K562 (cell line): Measurements from ENCODE around the gene TBXAS1. TPM values are rescaled to one million over a fixed set of nuclear protein-coding genes. Genes with fewer than 3 reads are reported as not detected.
A peak's percentile ranks its signal among the peaks of the same experiment; 100 is the strongest.

Source experiments
- ARID1B ChIP-seq: fragments of 450-650 bp; IDR thresholded peaks from 2 replicates; pipeline ENCODE4 v1.6.1; 2016; ENCODE audit warnings: antibody characterized with exemption, mild to moderate bottlenecking, inconsistent platforms
- ARID2 ChIP-seq: fragments of 450-650 bp; IDR thresholded peaks from 2 replicates; pipeline ENCODE4 v1.6.1; 2017; ENCODE audit warnings: antibody characterized with exemption, mild to moderate bottlenecking
- BRD9 ChIP-seq: fragments of 450-650 bp; IDR thresholded peaks from 2 replicates; pipeline ENCODE4 v1.6.1; 2018; ENCODE audit warnings: low read depth; ENCODE audit not compliant: partially characterized antibody
- EP400 ChIP-seq: fragments of 450-650 bp; IDR thresholded peaks from 2 replicates; pipeline ENCODE4 v1.6.1; 2017; ENCODE audit warnings: antibody characterized with exemption, mild to moderate bottlenecking, moderate library complexity
- ETV6 ChIP-seq, 3 experiments: fragments of 150-350 bp in 1 of 3; sonication (generic) in 1 of 3; formaldehyde crosslinking in 1 of 3; IDR thresholded peaks; 2 replicates each; pipeline versions ENCODE4 v1.6.1 to v1.8.0; 2014 to 2022; ENCODE audit warnings: borderline replicate concordance in 2 of 3, low read depth in 2 of 3, antibody characterized with exemption in 1 of 3, low read length in 1 of 3, mild to moderate bottlenecking in 1 of 3, missing genetic modification reagents in 1 of 3
- FOXA1 ChIP-seq: fragments of 450-650 bp; IDR thresholded peaks from 2 replicates; pipeline ENCODE4 v1.6.1; 2016; ENCODE audit warnings: mild to moderate bottlenecking, borderline replicate concordance
- GMEB1 ChIP-seq: fragments of 250-450 bp; sonication (Bioruptor Pico); IDR thresholded peaks from 2 replicates; pipeline ENCODE4 v1.4.0; 2020; ENCODE audit warnings: mild to moderate bottlenecking
- LARP7 ChIP-seq: fragments of 450-650 bp; IDR thresholded peaks from 2 replicates; pipeline ENCODE4 v1.6.1; 2016
- MCM7 ChIP-seq, 2 experiments: fragments of 450-650 bp; IDR thresholded peaks; 2 replicates each; pipeline ENCODE4 v1.6.1; 2016 to 2018
- MITF ChIP-seq: IDR thresholded peaks from 2 replicates; pipeline ENCODE4 v1.6.1; 2014; ENCODE audit warnings: antibody characterized with exemption
- NBN ChIP-seq: fragments of 450-650 bp; IDR thresholded peaks from 2 replicates; pipeline ENCODE4 v1.6.1; 2016; ENCODE audit warnings: low read depth, mild to moderate bottlenecking
- PHB2 ChIP-seq: fragments of 450-650 bp; IDR thresholded peaks from 2 replicates; pipeline ENCODE4 v1.6.1; 2017; ENCODE audit warnings: low read depth
- SIRT6 ChIP-seq: IDR thresholded peaks from one replicate; pipeline ENCODE4 v1.6.1; 2012; ENCODE audit warnings: low read depth, mild to moderate bottlenecking, control low read depth, inconsistent platforms, low read length, moderate library complexity
- SMARCA5 ChIP-seq: fragments of 450-650 bp; IDR thresholded peaks from 2 replicates; pipeline ENCODE4 v1.6.1; 2016
- SMARCE1 ChIP-seq: fragments of 450-650 bp; IDR thresholded peaks from 2 replicates; pipeline ENCODE4 v1.7.1; 2016; ENCODE audit warnings: mild to moderate bottlenecking
- U2AF2 ChIP-seq: fragments of 200-400 bp; formaldehyde crosslinking; optimal IDR thresholded peaks from 2 replicates; pipeline ENCODE3; 2017; ENCODE audit warnings: low read depth, mild to moderate bottlenecking, low read length
- ZMIZ1 ChIP-seq, 2 experiments: fragments of 150-350 bp in 1 of 2; IDR thresholded peaks; 2 replicates each; pipeline ENCODE4 v1.6.1; 2012 to 2016; ENCODE audit warnings: low read depth in 2 of 2, low read length in 2 of 2, mild to moderate bottlenecking in 1 of 2, moderate library complexity in 1 of 2
- ZNF280A ChIP-seq: fragments of 450-650 bp; IDR thresholded peaks from 2 replicates; pipeline ENCODE4 v1.6.1; 2018; ENCODE audit warnings: mild to moderate bottlenecking, low read depth; ENCODE audit not compliant: partially characterized antibody
- ZNF444 ChIP-seq: fragments of 250-450 bp; sonication (Bioruptor Pico); IDR thresholded peaks from 2 replicates; pipeline ENCODE4 v1.4.0; 2020; ENCODE audit warnings: mild to moderate bottlenecking, moderate library complexity
- polyA plus RNA-seq, 8 experiments: library from polyadenylated mRNA; depleted of rRNA in 4 of 8; stranded (reverse) in 5 of 8; unstranded in 3 of 8; fragments of >200 nt; fragmentation: Nextera tagmentation in 2 of 8; fragmentation: Illumina TruSeq in 1 of 8; extraction: Ambion mirVana in 2 of 8; extraction: Trizol in 1 of 8; gene quantifications; 2 replicates each; pipeline versions ENCODE4 v1.2.1 to v1.2.3, GENCODE V29; 2011 to 2014; ENCODE audit warnings: inconsistent platforms in 1 of 8, missing spikeins in 1 of 8
- total RNA-seq, 7 experiments: library from RNA; depleted of rRNA in 6 of 7; stranded (reverse); fragments of >200 nt in 6 of 7; fragmentation: Illumina TruSeq in 2 of 7; extraction: Trizol in 2 of 7; gene quantifications; 2 replicates each; pipeline versions ENCODE4 v1.2.1 to v1.2.3, GENCODE V29; 2011 to 2021; ENCODE audit warnings: low replicate concordance in 1 of 7

TBXAS1 gene
- total and polyA plus RNA-seq, 9 of the 15 experiments (the other 6 are each of a cell fraction or from before 2014, with no cell fraction given), result 1.1 to 8.3 (median 1.9) TPM

GRCh38 chr7:139984642-139985539 lies 155.8 kb downstream of the TBXAS1 start (continued):
- TF ChIP-seq ETV6 (IDR thresholded peaks at IDR 0.05; ENCODE audit: borderline replicate concordance in 1 of 2, low read depth in 2 of 2, low read length in 1 of 2) (no peak), ETV6 (CRISPR knock-in tag; IDR thresholded peaks at IDR 0.05; ENCODE audit: borderline replicate concordance) (no peak), SMARCA5 (no peak), NBN (peak; percentile 63; the same call in 1 of the 2 replicates), PHB2 (peak; percentile 51; the same call in 1 of the 2 replicates), LARP7 (peak; percentile 90; the same call in 1 of the 2 replicates), SMARCE1 (peak; percentile 19; the same call in 1 of the 2 replicates), BRD9 (peak; percentile 61), ZNF444 (no peak), SIRT6 (no peak), MITF (no peak), MCM7 (IDR thresholded peaks at IDR 0.05) (0 out of 4 replicates have a peak, but pooled peaks of 1 of the 2 experiments have one; percentile 73), GMEB1 (CRISPR knock-in tag) (no peak), ARID1B (peak; percentile 12; the same call in 1 of the 2 replicates), ARID2 (peak; percentile 59; the same call in 1 of the 2 replicates), U2AF2 (no peak), ZNF280A (peak; percentile 45), ZMIZ1 (IDR thresholded peaks at IDR 0.05; ENCODE audit: low read depth in 2 of 2, low read length in 2 of 2) (no peak), FOXA1 (no peak), EP400 (0 out of 2 replicates have a peak, but pooled peaks have one; percentile 15)
